ENCODE data around the gene PHTF1.
A peak's percentile ranks its signal among the peaks of the same experiment; 100 is the strongest.
"Not testable (repeated sequence)": the region's sequence is repeated elsewhere in the genome, so short reads cannot be mapped to it uniquely, and the experiment has no call there.

Gene PHTF1

GRCh38 chr1:113717506-113717905 lies 41.8 kb downstream of the PHTF1 start:
- not testable (repeated sequence) for DNase-seq

- no peak for DNase-seq
Observed at GRCh38 chr1:113714606-113715269, 44.5 kb downstream of the PHTF1 start.

- DNase-seq = no peak
Observed at GRCh38 chr1:113701429-113701828, 57.9 kb downstream of the PHTF1 start.

DNA sequence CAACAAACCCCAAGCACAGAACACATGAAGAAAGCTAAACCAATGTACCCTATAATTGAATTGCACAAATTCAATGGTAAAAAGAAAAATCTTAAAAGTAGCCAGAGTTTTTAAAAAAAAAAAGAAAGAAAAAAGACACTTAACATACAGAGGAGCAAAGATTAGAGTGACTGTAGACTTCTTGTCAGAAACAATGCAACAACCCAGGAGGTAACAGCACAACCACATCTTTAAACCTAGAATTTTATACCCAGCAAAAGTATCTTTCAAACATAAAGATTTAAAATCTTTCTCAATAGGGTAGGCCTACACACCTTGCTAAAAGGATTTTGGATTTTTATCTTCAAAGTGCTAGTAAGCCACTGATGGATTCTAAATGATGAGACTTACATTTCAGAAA lies 64.4 kb downstream of the PHTF1 start:
- no peak for DNase-seq

DNA sequence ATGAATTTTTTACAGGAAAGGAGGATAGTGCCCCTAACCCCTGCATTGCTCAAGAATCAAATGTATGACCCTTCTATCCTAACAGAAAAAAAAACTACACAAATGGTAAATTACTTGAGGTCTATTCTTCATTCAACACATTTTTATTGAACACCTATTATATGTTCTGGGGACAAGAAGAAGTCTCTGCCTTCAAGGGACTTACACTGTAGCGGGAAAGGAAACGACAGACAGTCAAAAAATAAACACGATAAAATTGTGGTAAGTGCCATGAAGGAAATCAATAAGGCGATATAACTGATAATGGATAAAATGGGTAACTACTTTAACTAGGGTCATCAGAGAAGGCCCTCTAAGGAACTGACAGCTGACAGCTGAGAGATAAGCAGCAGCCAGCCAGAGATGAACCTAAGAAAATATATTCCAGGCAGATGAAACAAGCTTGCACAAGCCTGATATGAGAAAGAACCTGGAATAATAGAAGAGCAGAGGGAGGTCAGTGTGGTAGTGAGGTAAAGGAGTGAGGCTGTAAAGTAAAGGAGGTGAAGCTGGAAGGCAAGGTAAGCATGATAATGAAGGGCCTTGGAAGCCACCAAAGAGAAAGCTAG lies 66.4 kb downstream of the PHTF1 start:
- no peak for DNase-seq

GRCh38 chr1:113692342-113692741 lies 66.9 kb downstream of the PHTF1 start:
- no peak for DNase-seq

DNA sequence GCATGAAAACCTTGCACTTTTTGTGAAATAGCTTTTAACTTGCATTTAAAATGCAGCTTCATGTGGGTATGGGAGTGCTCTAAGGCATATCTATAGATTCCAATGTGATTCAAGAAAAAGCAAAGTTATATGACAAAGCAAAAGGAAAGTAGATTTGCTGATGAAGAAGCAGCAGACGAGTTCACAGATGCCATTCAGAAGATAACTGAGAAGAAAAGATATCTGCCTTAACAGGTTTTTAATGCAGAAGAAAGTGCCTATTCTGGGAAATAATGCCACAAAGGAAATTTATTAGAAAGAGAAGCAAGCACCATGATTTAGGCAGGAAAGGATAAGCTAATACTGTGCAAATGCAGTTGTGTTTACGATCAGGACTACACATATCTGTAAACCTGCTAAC lies 68.1 kb downstream of the PHTF1 start:
- DNase-seq = no peak

DNA sequence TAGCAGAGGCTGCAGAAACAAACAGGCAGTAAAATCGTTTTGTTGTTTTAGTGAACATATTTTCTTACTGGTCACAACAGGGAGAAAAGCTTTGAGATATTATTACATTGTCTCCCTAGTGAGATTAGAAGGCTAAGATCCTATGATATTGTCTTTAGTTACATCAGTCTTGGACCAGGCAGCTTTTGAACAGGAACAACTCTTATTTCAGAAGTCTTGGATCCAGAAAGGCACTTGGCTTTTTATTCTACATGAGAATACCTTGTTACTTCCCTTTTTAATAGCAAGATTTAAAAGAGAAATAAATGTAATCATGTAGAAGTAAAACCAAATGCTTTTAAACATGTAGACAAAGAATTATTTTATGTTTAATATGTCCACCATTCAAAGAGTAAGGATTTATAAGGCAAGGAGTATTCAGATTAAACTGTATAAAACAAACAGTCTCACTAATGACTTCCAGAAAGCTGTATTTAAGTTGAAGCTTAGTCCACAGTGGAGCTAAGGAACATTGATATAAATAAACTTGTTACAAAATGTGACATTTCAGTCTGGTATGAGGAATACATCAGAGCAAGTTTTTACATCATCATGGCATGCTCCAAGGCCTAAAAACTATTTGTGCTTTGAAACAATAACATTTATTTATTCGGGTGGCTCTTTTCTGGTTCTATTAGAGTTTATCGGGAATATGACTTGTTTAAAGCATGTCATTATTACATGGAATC lies 72.2 kb downstream of the PHTF1 start:
- DNase-seq = no peak

GRCh38 chr1:113684153-113684541 lies 75.1 kb downstream of the PHTF1 start:
- peak in 1 of 2 experiments; percentile 63 for DNase-seq

- DNase-seq = no peak
Observed at GRCh38 chr1:113683384-113684152, 75.7 kb downstream of the PHTF1 start.

DNA sequence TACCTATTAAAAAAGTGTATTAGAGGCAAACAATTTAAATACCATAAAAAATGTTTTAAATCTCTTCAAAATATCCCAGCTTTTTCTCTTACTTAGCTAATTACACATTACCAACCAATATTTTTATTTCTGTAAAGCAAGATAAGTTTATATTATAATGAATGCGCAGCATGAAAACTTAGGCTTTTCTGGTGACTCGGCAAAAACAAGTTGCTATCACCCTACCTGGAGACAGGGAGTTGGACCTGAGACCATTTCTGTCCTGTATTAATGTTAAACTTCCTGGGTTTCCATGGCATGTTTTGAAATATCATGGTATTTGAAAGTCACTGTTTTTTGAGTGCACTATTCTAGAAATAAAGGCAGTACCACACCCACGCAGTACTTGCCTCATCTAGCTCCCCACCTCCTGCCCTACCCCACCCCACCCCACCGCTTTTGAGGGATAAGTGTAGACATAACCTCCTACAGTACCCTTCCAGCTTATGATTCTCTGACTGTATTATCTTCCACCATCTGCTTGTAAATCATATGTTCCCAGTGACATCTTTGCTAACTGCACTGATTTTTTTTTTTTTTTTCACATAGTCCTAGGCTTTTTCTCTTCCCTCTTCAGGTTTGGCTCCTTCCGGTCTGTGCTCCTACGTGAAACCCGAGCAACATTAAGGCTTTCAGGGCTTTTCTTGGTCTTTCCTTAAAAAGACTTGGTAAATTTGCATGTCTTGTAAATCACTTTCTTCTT lies 77.5 kb downstream of the PHTF1 start:
- DNase-seq = no peak

GRCh38 chr1:113678159-113678469 lies 81.2 kb downstream of the PHTF1 start:
- DNase-seq = no peak

DNA sequence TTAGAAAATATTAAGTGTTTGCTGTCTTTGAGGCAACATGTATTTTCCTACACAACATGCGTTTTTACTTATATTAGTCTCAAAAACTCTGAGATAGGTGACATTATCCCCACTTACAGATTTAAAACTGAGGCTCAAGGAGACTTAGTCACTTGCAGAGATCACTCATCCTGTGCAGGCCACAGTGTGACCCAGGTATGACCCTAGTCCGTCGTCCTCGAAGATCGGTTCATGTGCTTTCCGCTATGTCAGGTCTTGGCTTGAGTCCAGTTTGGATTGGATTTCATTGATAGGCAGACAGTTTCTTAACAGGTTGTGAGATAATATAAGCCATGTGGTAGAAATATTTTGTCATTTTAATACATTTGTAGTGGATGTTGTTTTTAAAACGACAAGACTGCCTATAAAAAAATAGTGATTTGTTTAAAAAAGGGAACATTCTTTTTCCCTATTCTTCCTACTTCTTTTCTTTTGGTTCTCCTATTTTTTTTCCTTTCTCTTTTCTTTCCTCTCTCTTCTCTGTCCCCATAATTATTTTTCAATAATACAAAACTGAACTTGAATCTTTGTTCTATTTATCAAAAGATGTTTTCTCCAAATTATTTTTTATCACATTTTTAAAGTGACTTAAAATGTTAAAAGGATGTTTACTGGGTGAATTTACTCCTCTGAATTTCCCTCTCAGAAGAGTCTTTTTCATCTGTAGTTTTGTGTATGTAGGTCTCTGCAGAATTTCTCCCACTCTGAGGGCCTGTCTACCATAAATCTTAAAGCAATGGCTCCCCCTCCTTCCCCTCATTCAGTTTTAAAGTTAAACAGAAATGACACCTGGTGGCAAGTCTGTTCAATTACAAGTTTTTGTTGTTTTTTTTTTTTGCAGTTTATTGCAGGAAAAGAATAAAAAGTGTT lies 81.8 kb downstream of the PHTF1 start:
- DNase-seq = peak in 1 of 2 experiments; percentile 8

GRCh38 chr1:113676524-113676923 lies 82.8 kb downstream of the PHTF1 start:
- no peak for DNase-seq

DNA sequence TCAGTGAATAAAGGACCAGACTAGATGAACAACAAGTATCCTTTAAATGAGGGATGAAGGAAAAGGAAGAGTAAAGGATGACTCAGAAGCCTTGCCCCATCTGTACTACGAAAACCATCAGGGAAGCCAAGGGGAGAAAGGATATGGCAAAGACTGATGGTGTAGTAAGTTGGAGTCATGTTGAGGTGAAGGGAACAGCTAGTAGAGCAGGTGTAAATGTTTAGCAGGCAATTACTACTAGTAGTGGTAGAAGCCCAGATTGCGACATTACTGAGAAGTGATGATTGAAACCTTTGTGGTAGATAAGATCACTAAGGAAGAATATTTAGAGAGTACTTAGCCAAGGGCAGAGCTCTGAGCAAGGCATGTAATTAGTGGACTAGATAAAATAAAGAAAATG lies 84.0 kb downstream of the PHTF1 start:
- DNase-seq = no peak

DNA sequence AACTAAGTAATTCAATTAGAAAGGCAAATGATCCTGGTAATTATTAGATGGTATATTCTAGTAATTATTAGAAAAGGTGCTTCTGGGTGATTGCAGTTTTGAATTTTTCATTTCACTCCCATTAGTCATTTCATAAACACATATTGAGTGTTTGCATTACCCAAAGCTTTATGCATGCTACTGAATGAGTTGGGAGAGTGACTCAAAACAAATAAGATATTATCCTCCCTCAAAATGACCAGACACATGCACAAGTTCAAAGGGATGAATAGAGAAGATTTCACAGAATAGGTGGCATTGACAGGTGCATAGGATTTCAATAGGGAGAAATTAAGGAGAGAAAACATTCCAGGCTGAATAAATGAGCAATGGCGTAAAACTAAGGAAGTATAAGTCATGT lies 84.7 kb downstream of the PHTF1 start:
- no peak for DNase-seq

GRCh38 chr1:113672491-113672890 lies 86.8 kb downstream of the PHTF1 start:
- DNase-seq = no peak

DNA sequence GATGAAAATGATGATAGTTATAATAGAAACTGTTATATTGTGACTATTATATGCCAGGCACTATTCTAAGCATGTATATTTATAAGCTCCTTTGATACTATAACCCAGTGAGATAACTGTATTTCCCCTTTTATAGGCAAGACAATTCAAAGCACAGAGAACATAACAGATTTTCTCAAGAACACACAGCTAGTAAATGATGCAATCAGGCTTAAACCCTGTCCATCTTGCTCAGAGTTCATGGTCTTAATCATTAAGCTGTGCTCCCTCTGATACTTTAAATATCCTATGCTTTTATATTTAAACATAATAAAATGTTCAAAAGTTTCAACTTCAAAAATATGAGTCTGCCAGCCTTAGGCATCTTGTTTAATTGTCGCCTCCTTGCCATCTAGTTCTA lies 88.6 kb downstream of the PHTF1 start:
- no peak for DNase-seq

DNA sequence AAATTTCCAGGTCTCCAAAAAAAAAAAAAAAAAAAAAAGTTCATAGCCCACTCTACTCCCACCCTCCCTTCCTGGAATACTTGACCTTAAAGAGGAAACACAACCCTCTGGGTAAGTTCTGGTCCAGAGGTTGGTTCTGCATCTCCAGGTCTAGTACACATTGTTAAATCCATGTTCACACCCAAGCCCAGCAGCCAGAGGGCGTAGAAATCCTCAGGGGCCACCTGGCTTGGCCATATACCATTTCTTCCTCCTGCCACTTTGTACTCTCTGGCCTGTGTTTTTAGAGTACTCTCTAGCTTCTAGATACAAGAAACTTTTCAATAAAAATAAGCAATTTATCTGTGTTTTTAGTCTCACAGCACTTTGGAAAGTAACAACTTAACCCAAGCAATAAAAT lies 89.3 kb downstream of the PHTF1 start:
- no peak for DNase-seq

DNA sequence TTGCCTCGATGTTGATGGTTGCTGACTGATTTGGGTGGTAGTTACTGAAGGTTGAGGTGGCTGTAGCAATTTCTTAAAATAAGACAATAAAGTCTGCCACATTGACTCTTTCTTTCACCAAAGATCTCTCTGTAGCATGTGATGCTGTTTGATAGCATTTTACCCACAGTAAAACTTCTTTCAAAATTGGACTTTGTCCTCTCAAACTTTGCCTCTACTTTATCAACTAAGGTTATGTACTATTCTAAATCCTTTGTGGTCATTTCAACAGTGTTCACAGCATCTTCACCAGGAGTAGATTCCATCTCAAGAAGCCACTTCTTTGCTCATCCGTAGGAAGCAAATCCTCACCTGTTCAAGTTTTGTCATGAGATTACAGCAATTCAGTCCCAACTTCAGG lies 93.2 kb downstream of the PHTF1 start:
- no peak for DNase-seq

GRCh38 chr1:113665071-113665470 lies 94.2 kb downstream of the PHTF1 start:
- no peak for DNase-seq
